ENCODE results near the gene OR4Q3.
"Not testable (repeated sequence)": the region's sequence is repeated elsewhere in the genome, so short reads cannot be mapped to it uniquely, and the experiment has no call there.

OR4Q3 gene

GRCh38 chr14:19743256-19743655 lies at the start of gene OR4Q3:
TSS of gene OR4Q3 (plus strand) at chr14:19743571.
- DNase-seq, result no peak

GRCh38 chr14:19729359-19729758 lies 14.0 kb upstream of the OR4Q3 start:
- no peak for DNase-seq

- no peak for DNase-seq
Observed at GRCh38 chr14:19729763-19730162, 13.6 kb upstream of the OR4Q3 start.

GRCh38 chr14:19733893-19734292 lies 9.5 kb upstream of the OR4Q3 start:
- DNase-seq, result not testable (repeated sequence)

- DNase-seq, result not testable (repeated sequence)
Observed at GRCh38 chr14:19752316-19752715, 8.9 kb downstream of the OR4Q3 start.

- DNase-seq, result no peak
Observed at GRCh38 chr14:19754172-19754571, 10.8 kb downstream of the OR4Q3 start.

GRCh38 chr14:19771491-19771890 lies 28.1 kb downstream of the OR4Q3 start:
- not testable (repeated sequence) for DNase-seq

- DNase-seq, result no peak
Observed at GRCh38 chr14:19771895-19772430, 28.6 kb downstream of the OR4Q3 start.

- DNase-seq, result not testable (repeated sequence)
Observed at GRCh38 chr14:19772454-19772853, 29.1 kb downstream of the OR4Q3 start.

GRCh38 chr14:19773204-19773603 lies 29.8 kb downstream of the OR4Q3 start, which contains the start of gene OR4M1:
TSS of gene OR4M1 (plus strand) at chr14:19773504. CDS start at chr14:19780323, 6,819 bp downstream.
- not testable (repeated sequence) for DNase-seq

GRCh38 chr14:19775587-19775986 lies 32.2 kb downstream of the OR4Q3 start:
- no peak for DNase-seq

- DNase-seq, result not testable (repeated sequence)
Observed at GRCh38 chr14:19785848-19786247, 42.5 kb downstream of the OR4Q3 start.

GRCh38 chr14:19787318-19787717 lies 43.9 kb downstream of the OR4Q3 start:
- DNase-seq, result not testable (repeated sequence)

GRCh38 chr14:19788150-19788549 lies 44.8 kb downstream of the OR4Q3 start:
- not testable (repeated sequence) for DNase-seq

- not testable (repeated sequence) for DNase-seq
Observed at GRCh38 chr14:19796520-19797108, 53.2 kb downstream of the OR4Q3 start.
